Islet of Langerhans (tissue), 1 donor: ENCODE measurements around the gene EIF3J.

Source experiments
- FAIRE-seq: peaks from one replicate; lab custom pipeline; 2011; peaks lifted over from hg19 to GRCh38; lab: Jason Lieb, UNC

The EIF3J gene

DNA sequence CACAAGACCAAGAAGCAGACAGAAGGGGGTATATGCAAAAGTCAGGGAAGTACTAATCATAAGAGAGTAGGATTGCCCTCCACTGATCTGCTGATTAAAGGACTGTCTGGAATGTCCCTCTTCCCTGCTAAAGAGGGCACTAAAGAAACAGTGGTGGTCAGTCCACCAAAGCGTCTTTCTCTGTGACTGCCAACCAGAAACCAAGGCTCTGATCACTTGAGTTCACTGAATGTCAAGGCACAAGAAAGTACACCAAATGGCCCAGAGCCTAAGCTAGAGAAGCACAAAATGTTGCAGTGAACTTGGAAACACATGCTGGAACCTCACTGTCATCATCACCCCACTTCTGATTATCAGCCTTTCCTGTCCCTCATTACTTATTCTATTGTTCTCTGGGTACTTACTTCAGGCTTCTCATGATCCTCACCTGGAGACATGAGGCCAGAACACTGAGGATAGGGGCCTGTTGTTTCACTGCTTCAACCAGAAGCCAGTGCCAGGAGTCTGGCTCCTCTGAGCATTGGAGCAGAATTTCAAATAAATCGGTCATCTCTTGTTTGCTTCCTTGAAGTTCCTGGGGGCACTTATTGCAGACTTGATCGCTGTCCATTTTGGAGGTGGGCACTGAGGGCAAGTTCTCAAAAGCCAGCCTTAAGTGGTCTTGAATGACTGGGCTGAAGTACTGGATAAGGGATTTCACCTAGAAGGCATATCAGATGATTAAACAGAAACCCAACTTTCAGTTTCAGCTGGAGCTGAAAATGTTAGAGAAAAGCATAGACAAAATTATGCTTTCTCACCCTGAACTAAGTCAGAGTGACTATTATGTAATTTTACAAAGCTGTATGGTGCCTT is 58.9 kb downstream of the EIF3J start:
- FAIRE-seq, result no peak

GRCh38 chr15:44596511-44597010 is 59.6 kb downstream of the EIF3J start:
- FAIRE-seq, result no peak

GRCh38 chr15:44598066-44598465 is 61.1 kb downstream of the EIF3J start:
- FAIRE-seq, result no peak

GRCh38 chr15:44598892-44599291 is 61.9 kb downstream of the EIF3J start:
- FAIRE-seq, result no peak

DNA sequence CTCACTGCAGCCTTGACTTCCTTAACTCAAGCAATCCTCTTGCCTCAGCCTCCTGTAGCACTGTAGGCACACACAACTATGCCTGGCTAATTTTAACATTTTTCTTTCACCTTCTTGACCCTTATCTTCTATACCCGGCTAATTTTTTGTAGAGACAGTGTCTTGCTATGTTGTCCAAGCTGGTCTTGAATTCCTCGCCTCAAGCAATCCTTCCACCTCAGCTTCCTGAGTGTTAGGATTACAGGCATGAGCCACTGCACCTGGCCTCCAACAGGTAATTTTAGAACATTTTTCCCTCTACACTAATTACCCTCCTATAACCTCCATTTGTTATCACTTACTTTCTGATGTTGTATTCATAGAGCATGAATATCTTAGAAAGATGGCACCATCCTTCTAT is 66.2 kb downstream of the EIF3J start:
- FAIRE-seq, result no peak

DNA sequence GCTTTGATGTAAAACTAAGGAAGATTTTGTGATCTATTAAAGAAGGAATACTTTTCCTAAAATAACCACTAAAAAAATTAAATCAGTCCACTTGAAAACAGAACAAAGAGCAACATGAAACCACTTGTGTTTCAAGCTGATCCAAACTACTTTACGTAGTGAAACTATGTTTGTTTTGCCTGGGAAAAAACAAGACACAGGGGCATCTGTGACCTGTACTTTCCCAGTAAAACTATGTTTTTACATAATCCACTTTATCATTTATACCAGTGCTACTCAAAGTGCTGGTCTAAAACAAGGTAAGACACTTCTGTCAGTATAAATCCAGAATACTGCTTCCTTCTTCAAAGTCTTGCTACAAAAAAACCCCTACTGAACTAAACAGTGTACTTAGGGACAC is 69.8 kb downstream of the EIF3J start:
- no peak for FAIRE-seq
